ENCODE results near the gene ACADL.

The ACADL gene

GRCh38 chr2:210171309-210172218 lies 53.7 kb downstream of the ACADL start, which contains the start of gene KANSL1L:
TSS of gene KANSL1L (minus strand) at chr2:210171409. CDS start at chr2:210154582, 16,827 bp downstream.
- FAIRE-seq, result peak; percentile 97

GRCh38 chr2:210170446-210171303 lies 54.6 kb downstream of the ACADL start:
- TF ChIP-seq POLR2AphosphoS5 (IDR thresholded peaks at IDR 0.05; ENCODE audit: low read depth, low read length), result 0 out of 2 replicates have a peak, but pooled peaks have one; percentile 46
- no peak for TF ChIP-seq SPI1 (IDR thresholded peaks at IDR 0.05; ENCODE audit: low read depth, low read length)
- DNase-seq (ENCODE audit: insufficient read length, low spot score), result peak; percentile 72
- peak; percentile 97 for FAIRE-seq

More at GRCh38 chr2:210171309-210172218, 53.7 kb downstream of the ACADL start, which contains the start of gene KANSL1L:
- DNase-seq (ENCODE audit: insufficient read length, low spot score), result peak; percentile 77
- TF ChIP-seq POLR2AphosphoS5 (IDR thresholded peaks at IDR 0.05; ENCODE audit: low read depth, low read length) (no peak), POLR2A (IDR thresholded peaks at IDR 0.05; ENCODE audit: low read depth, low read length) (no peak), SPI1 (IDR thresholded peaks at IDR 0.05; ENCODE audit: low read depth, low read length) (0 out of 2 replicates have a peak, but pooled peaks have one; percentile 14), POU2F2 (IDR thresholded peaks at IDR 0.05; ENCODE audit: low read depth, low read length) (peak; percentile 95), PAX5 (IDR thresholded peaks at IDR 0.05; ENCODE audit: insufficient read depth, low read length, severe bottlenecking) (no peak), TAF1 (IDR thresholded peaks at IDR 0.05; ENCODE audit: low read depth, low read length) (peak; percentile 11; the same call in 1 of the 2 replicates)

- no peak for DNase-seq (ENCODE audit: insufficient read length, low spot score)
- TF ChIP-seq SPI1 (IDR thresholded peaks at IDR 0.05; ENCODE audit: low read depth, low read length) (no peak), POU2F2 (IDR thresholded peaks at IDR 0.05; ENCODE audit: low read depth, low read length) (no peak), POLR2A (IDR thresholded peaks at IDR 0.05; ENCODE audit: low read depth, low read length) (no peak), TAF1 (IDR thresholded peaks at IDR 0.05; ENCODE audit: low read depth, low read length) (no peak), POLR2AphosphoS5 (IDR thresholded peaks at IDR 0.05; ENCODE audit: low read depth, low read length) (no peak), PAX5 (IDR thresholded peaks at IDR 0.05; ENCODE audit: insufficient read depth, low read length, severe bottlenecking) (no peak)
- no peak for FAIRE-seq
Measured at GRCh38 chr2:210170196-210170445, 55.1 kb downstream of the ACADL start.

GRCh38 chr2:210169516-210170195 lies 55.6 kb downstream of the ACADL start:
- DNase-seq (ENCODE audit: insufficient read length, low spot score) (no peak), FAIRE-seq (no peak)
- TF ChIP-seq SPI1 (IDR thresholded peaks at IDR 0.05; ENCODE audit: low read depth, low read length) (no peak), POLR2A (IDR thresholded peaks at IDR 0.05; ENCODE audit: low read depth, low read length) (no peak), TAF1 (IDR thresholded peaks at IDR 0.05; ENCODE audit: low read depth, low read length) (no peak), PAX5 (IDR thresholded peaks at IDR 0.05; ENCODE audit: insufficient read depth, low read length, severe bottlenecking) (no peak), POLR2AphosphoS5 (IDR thresholded peaks at IDR 0.05; ENCODE audit: low read depth, low read length) (no peak), POU2F2 (IDR thresholded peaks at IDR 0.05; ENCODE audit: low read depth, low read length) (no peak)

- TF ChIP-seq TAF1 (IDR thresholded peaks at IDR 0.05; ENCODE audit: low read depth, low read length) (no peak), PAX5 (IDR thresholded peaks at IDR 0.05; ENCODE audit: insufficient read depth, low read length, severe bottlenecking) (no peak), SPI1 (IDR thresholded peaks at IDR 0.05; ENCODE audit: low read depth, low read length) (no peak), POLR2A (IDR thresholded peaks at IDR 0.05; ENCODE audit: low read depth, low read length) (no peak), POU2F2 (IDR thresholded peaks at IDR 0.05; ENCODE audit: low read depth, low read length) (no peak), POLR2AphosphoS5 (IDR thresholded peaks at IDR 0.05; ENCODE audit: low read depth, low read length) (no peak)
Measured at GRCh38 chr2:210167227-210167626, 58.0 kb downstream of the ACADL start.

GRCh38 chr2:210162466-210163124 lies 62.7 kb downstream of the ACADL start:
- DNase-seq (ENCODE audit: insufficient read length, low spot score), result no peak
- TF ChIP-seq POLR2AphosphoS5 (IDR thresholded peaks at IDR 0.05; ENCODE audit: low read depth, low read length) (no peak), SPI1 (IDR thresholded peaks at IDR 0.05; ENCODE audit: low read depth, low read length) (no peak), TAF1 (IDR thresholded peaks at IDR 0.05; ENCODE audit: low read depth, low read length) (no peak), PAX5 (IDR thresholded peaks at IDR 0.05; ENCODE audit: insufficient read depth, low read length, severe bottlenecking) (no peak), POLR2A (IDR thresholded peaks at IDR 0.05; ENCODE audit: low read depth, low read length) (no peak), POU2F2 (IDR thresholded peaks at IDR 0.05; ENCODE audit: low read depth, low read length) (no peak)
- FAIRE-seq, result no peak

More at GRCh38 chr2:210167227-210167626, 58.0 kb downstream of the ACADL start:
- DNase-seq (ENCODE audit: insufficient read length, low spot score), result no peak
- FAIRE-seq, result no peak

GRCh38 chr2:210159059-210159458 lies 66.2 kb downstream of the ACADL start:
- DNase-seq (ENCODE audit: insufficient read length, low spot score), result no peak
- no peak for TF ChIP-seq TAF1 (IDR thresholded peaks at IDR 0.05; ENCODE audit: low read depth, low read length)
- TF ChIP-seq PAX5 (IDR thresholded peaks at IDR 0.05; ENCODE audit: insufficient read depth, low read length, severe bottlenecking), result no peak
- no peak for TF ChIP-seq POLR2A (IDR thresholded peaks at IDR 0.05; ENCODE audit: low read depth, low read length)
- TF ChIP-seq POLR2AphosphoS5 (IDR thresholded peaks at IDR 0.05; ENCODE audit: low read depth, low read length), result no peak
- TF ChIP-seq POU2F2 (IDR thresholded peaks at IDR 0.05; ENCODE audit: low read depth, low read length), result no peak
- no peak for TF ChIP-seq SPI1 (IDR thresholded peaks at IDR 0.05; ENCODE audit: low read depth, low read length)
- no peak for FAIRE-seq

- no peak for DNase-seq (ENCODE audit: insufficient read length, low spot score)
- FAIRE-seq, result no peak
- no peak for TF ChIP-seq POLR2AphosphoS5 (IDR thresholded peaks at IDR 0.05; ENCODE audit: low read depth, low read length)
- TF ChIP-seq PAX5 (IDR thresholded peaks at IDR 0.05; ENCODE audit: insufficient read depth, low read length, severe bottlenecking), result no peak
- no peak for TF ChIP-seq SPI1 (IDR thresholded peaks at IDR 0.05; ENCODE audit: low read depth, low read length)
- TF ChIP-seq TAF1 (IDR thresholded peaks at IDR 0.05; ENCODE audit: low read depth, low read length), result no peak
Measured at GRCh38 chr2:210158236-210158635, 67.0 kb downstream of the ACADL start.

All from GM12891 (cell line).